HepG2 (cell line): Measurements from ENCODE around the gene ZNF557. TPM values are rescaled to one million over a fixed set of nuclear protein-coding genes. Genes with fewer than 3 reads are reported as not detected.
A peak's percentile ranks its signal among the peaks of the same experiment; 100 is the strongest.

Experiments
- ARID5B ChIP-seq: IDR thresholded peaks from 2 replicates; pipeline ENCODE4 v1.4.0; 2020; ENCODE audit warnings: mild to moderate bottlenecking, missing genetic modification reagents
- ATF7-NPFF ChIP-seq: sonication (generic); formaldehyde crosslinking; IDR thresholded peaks from 2 replicates; pipeline ENCODE4 v1.8.1; 2023; ENCODE audit warnings: mild to moderate bottlenecking, low read depth, missing genetic modification reagents, moderate library complexity
- BATF2 ChIP-seq: sonication (generic); formaldehyde crosslinking; IDR thresholded peaks from 2 replicates; pipeline ENCODE4 v1.8.0; 2022; ENCODE audit warnings: mild to moderate bottlenecking, missing genetic modification reagents, moderate library complexity
- CEBPB ChIP-seq: IDR thresholded peaks from 2 replicates; pipeline ENCODE4 v1.6.1; 2011; ENCODE audit warnings: low read depth, low read length, improper control_type of control experiment, borderline replicate concordance
- GATA4 ChIP-seq: sonication (generic); IDR thresholded peaks from 2 replicates; pipeline ENCODE4 v1.6.1; 2016; ENCODE audit warnings: antibody characterized with exemption, low read depth, borderline replicate concordance
- GFI1 ChIP-seq: sonication (generic); formaldehyde crosslinking; IDR thresholded peaks from 2 replicates; pipeline ENCODE4 v1.5.0; 2020; ENCODE audit warnings: missing genetic modification reagents, mild to moderate bottlenecking, borderline replicate concordance
- HNF1B ChIP-seq: sonication (generic); formaldehyde crosslinking; IDR thresholded peaks from 2 replicates; pipeline ENCODE4 v1.5.1; 2020; ENCODE audit warnings: mild to moderate bottlenecking, moderate library complexity, missing genetic modification reagents
- HNRNPK ChIP-seq: fragments of 200-400 bp; formaldehyde crosslinking; IDR thresholded peaks from 2 replicates; pipeline ENCODE4 v1.6.1; 2018; ENCODE audit warnings: low read length, low read depth, moderate library complexity, mild to moderate bottlenecking; ENCODE audit not compliant: poor library complexity, severe bottlenecking
- HOXA3 ChIP-seq: sonication (generic); formaldehyde crosslinking; IDR thresholded peaks from 2 replicates; pipeline ENCODE4 v1.5.0; 2020; ENCODE audit warnings: missing genetic modification reagents
- HOXA7 ChIP-seq: sonication (generic); formaldehyde crosslinking; IDR thresholded peaks from 2 replicates; pipeline ENCODE4 v1.8.1; 2022; ENCODE audit warnings: mild to moderate bottlenecking, missing genetic modification reagents, moderate library complexity
- KAT8 ChIP-seq: IDR thresholded peaks from 2 replicates; pipeline ENCODE4 v1.6.1; 2016; ENCODE audit warnings: missing genetic modification reagents, missing compliant biosample characterization
- NFYC ChIP-seq: IDR thresholded peaks from 2 replicates; pipeline ENCODE4 v1.6.1; 2016; ENCODE audit warnings: missing genetic modification reagents, missing compliant biosample characterization
- PHB2 ChIP-seq: fragments of 450-650 bp; IDR thresholded peaks from 2 replicates; pipeline ENCODE4 v1.6.1; 2018; ENCODE audit not compliant: partially characterized antibody
- ZNF317 ChIP-seq: sonication (generic); formaldehyde crosslinking; IDR thresholded peaks from 2 replicates; pipeline ENCODE4 v1.5.0; 2020; ENCODE audit warnings: mild to moderate bottlenecking, missing genetic modification reagents
- ZNF605 ChIP-seq: sonication (generic); formaldehyde crosslinking; IDR thresholded peaks from 2 replicates; pipeline ENCODE4 v1.8.0; 2022; ENCODE audit warnings: mild to moderate bottlenecking, missing genetic modification reagents
- polyA plus RNA-seq, 8 experiments: library from polyadenylated mRNA; depleted of rRNA in 3 of 8; stranded (reverse) in 7 of 8; unstranded in 1 of 8; fragments of >200 nt; fragmentation: Illumina TruSeq in 4 of 8; extraction: Trizol in 4 of 8; gene quantifications; 2 replicates each; pipeline versions ENCODE4 v1.2.1 to v1.2.3, GENCODE V29; 2011 to 2016; ENCODE audit warnings: low read depth in 4 of 8, missing spikeins in 1 of 8, mixed read lengths in 1 of 8; ENCODE audit not compliant: insufficient read depth in 1 of 8
- total RNA-seq, 5 experiments: library from RNA; depleted of rRNA; stranded (reverse); fragments of >200 nt; fragmentation: Illumina TruSeq; extraction: Trizol; gene quantifications; 2 replicates each; pipeline ENCODE4 v1.2.3, GENCODE V29; 2016; ENCODE audit warnings: low read depth in 1 of 5
- TF ChIP-seq, protein P1 (sequence below): sonication (generic); formaldehyde crosslinking; IDR thresholded peaks from 2 replicates; pipeline ENCODE4 v1.5.0; 2020; ENCODE audit warnings: mild to moderate bottlenecking, missing genetic modification reagents, borderline replicate concordance
- TF ChIP-seq, protein P2 (sequence below): sonication (generic); formaldehyde crosslinking; IDR thresholded peaks from 2 replicates; pipeline ENCODE4 v1.4.0; 2020; ENCODE audit warnings: mild to moderate bottlenecking, missing genetic modification reagents, borderline replicate concordance

ZNF557 gene
- total and polyA plus RNA-seq, 2 of the 13 experiments (the other 11 are each of a cell fraction or from before 2014, with no cell fraction given): 2.1 to 7.8 TPM

- TF ChIP-seq, protein P1, sequence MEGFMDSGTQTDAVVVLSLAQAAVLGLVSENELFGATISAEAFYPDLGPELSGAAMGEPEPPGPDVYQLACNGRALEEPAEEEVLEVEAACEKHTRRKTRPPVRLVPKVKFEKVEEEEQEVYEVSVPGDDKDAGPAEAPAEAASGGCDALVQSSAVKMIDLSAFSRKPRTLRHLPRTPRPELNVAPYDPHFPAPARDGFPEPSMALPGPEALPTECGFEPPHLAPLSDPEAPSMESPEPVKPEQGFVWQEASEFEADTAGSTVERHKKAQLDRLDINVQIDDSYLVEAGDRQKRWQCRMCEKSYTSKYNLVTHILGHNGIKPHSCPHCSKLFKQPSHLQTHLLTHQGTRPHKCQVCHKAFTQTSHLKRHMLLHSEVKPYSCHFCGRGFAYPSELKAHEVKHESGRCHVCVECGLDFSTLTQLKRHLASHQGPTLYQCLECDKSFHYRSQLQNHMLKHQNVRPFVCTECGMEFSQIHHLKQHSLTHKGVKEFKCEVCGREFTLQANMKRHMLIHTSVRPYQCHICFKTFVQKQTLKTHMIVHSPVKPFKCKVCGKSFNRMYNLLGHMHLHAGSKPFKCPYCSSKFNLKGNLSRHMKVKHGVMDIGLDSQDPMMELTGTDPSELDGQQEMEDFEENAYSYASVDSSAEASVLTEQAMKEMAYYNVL (CRISPR knock-in tag): 0 out of 2 replicates have a peak, but pooled peaks have one; percentile 64
- TF ChIP-seq NFYC (no peak; the same call in 1 of the 2 replicates), ARID5B (0 out of 2 replicates have a peak, but pooled peaks have one; percentile 7), PHB2 (no peak), HOXA7 (CRISPR knock-in tag) (no peak), ZNF317 (CRISPR knock-in tag) (peak; percentile 40; the same call in 1 of the 2 replicates), ATF7-NPFF (CRISPR knock-in tag) (0 out of 2 replicates have a peak, but pooled peaks have one; percentile 24), CEBPB (no peak), BATF2 (CRISPR knock-in tag) (no peak; the same call in 1 of the 2 replicates), KAT8 (CRISPR knock-in tag) (peak; percentile 67; the same call in 1 of the 2 replicates), ZNF605 (CRISPR knock-in tag) (peak; percentile 64; the same call in 1 of the 2 replicates), HOXA3 (CRISPR knock-in tag) (peak; percentile 28), GFI1 (0 out of 2 replicates have a peak, but pooled peaks have one; percentile 42), HNF1B (CRISPR knock-in tag) (peak; percentile 58; the same call in 1 of the 2 replicates), GATA4 (0 out of 2 replicates have a peak, but pooled peaks have one; percentile 28), HNRNPK (peak; percentile 60)
- TF ChIP-seq, protein P2, sequence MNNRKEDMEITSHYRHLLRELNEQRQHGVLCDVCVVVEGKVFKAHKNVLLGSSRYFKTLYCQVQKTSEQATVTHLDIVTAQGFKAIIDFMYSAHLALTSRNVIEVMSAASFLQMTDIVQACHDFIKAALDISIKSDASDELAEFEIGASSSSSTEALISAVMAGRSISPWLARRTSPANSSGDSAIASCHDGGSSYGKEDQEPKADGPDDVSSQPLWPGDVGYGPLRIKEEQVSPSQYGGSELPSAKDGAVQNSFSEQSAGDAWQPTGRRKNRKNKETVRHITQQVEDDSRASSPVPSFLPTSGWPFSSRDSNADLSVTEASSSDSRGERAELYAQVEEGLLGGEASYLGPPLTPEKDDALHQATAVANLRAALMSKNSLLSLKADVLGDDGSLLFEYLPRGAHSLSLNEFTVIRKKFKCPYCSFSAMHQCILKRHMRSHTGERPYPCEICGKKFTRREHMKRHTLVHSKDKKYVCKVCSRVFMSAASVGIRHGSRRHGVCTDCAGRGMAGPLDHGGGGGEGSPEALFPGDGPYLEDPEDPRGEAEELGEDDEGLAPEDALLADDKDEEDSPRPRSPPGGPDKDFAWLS (CRISPR knock-in tag): no peak
Observed at GRCh38 chr19:7098701-7099596, 29.4 kb downstream of the ZNF557 start (continued).
